ENCODE measurements around the gene SH3BP5.

Gene SH3BP5

GRCh38 chr3:15333099-15333955 is 941 bp upstream of the SH3BP5 start:
- TF ChIP-seq, protein P1, sequence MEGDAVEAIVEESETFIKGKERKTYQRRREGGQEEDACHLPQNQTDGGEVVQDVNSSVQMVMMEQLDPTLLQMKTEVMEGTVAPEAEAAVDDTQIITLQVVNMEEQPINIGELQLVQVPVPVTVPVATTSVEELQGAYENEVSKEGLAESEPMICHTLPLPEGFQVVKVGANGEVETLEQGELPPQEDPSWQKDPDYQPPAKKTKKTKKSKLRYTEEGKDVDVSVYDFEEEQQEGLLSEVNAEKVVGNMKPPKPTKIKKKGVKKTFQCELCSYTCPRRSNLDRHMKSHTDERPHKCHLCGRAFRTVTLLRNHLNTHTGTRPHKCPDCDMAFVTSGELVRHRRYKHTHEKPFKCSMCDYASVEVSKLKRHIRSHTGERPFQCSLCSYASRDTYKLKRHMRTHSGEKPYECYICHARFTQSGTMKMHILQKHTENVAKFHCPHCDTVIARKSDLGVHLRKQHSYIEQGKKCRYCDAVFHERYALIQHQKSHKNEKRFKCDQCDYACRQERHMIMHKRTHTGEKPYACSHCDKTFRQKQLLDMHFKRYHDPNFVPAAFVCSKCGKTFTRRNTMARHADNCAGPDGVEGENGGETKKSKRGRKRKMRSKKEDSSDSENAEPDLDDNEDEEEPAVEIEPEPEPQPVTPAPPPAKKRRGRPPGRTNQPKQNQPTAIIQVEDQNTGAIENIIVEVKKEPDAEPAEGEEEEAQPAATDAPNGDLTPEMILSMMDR (IDR thresholded peaks at IDR 0.05; ENCODE audit: borderline replicate concordance, control extremely low read depth, extremely low read depth, insufficient read depth, missing control alignments) = no peak
- DNase-seq (ENCODE audit: low spot score) = no peak
- in situ Hi-C loops (cut with MboI; ENCODE audit: low sequenced_read_pairs, unreplicated experiment) = no loop called here

GRCh38 chr3:15331606-15332404 is 581 bp downstream of the SH3BP5 start:
- peak; percentile 55 for DNase-seq (ENCODE audit: low spot score)
- TF ChIP-seq, protein P1 (IDR thresholded peaks at IDR 0.05; ENCODE audit: borderline replicate concordance, control extremely low read depth, extremely low read depth, insufficient read depth, missing control alignments) = no peak
- in situ Hi-C loops (cut with MboI; ENCODE audit: low sequenced_read_pairs, unreplicated experiment) = no loop called here

DNA sequence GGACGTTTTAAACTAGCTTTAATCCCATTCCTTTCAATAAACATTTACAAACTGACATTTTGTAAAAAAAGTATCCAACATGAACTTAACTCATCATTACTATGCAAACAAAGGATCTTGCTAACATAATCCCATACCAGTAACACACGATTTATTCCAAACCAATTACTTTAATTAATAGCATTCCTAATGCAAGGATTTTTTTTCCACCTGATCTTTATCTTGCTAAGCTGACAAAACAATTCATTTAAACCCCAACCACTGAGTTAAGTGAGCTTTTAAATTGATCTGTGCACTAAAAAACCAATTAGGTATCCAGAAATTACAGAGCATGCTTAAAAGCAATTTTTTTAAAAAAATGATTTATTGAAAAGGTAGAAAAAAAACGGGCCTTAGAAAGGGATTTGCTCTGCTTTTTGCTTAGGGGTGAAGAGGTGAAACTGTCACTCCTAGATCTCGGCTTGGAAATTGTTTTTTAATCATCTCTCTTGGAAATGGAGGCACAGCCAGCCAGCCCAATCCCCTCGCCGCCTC is 1.2 kb downstream of the SH3BP5 start:
- TF ChIP-seq, protein P1 (IDR thresholded peaks at IDR 0.05; ENCODE audit: borderline replicate concordance, control extremely low read depth, extremely low read depth, insufficient read depth, missing control alignments) = no peak
- in situ Hi-C loops (cut with MboI; ENCODE audit: low sequenced_read_pairs, unreplicated experiment) = no loop called here
- DNase-seq (ENCODE audit: low spot score) = no peak

- in situ Hi-C loops (cut with MboI; ENCODE audit: low sequenced_read_pairs, unreplicated experiment) = no loop called here
- TF ChIP-seq, protein P1 (IDR thresholded peaks at IDR 0.05; ENCODE audit: borderline replicate concordance, control extremely low read depth, extremely low read depth, insufficient read depth, missing control alignments) = no peak
- no peak for DNase-seq (ENCODE audit: low spot score)
Observed at GRCh38 chr3:15330031-15330596, 2.3 kb downstream of the SH3BP5 start.

DNA sequence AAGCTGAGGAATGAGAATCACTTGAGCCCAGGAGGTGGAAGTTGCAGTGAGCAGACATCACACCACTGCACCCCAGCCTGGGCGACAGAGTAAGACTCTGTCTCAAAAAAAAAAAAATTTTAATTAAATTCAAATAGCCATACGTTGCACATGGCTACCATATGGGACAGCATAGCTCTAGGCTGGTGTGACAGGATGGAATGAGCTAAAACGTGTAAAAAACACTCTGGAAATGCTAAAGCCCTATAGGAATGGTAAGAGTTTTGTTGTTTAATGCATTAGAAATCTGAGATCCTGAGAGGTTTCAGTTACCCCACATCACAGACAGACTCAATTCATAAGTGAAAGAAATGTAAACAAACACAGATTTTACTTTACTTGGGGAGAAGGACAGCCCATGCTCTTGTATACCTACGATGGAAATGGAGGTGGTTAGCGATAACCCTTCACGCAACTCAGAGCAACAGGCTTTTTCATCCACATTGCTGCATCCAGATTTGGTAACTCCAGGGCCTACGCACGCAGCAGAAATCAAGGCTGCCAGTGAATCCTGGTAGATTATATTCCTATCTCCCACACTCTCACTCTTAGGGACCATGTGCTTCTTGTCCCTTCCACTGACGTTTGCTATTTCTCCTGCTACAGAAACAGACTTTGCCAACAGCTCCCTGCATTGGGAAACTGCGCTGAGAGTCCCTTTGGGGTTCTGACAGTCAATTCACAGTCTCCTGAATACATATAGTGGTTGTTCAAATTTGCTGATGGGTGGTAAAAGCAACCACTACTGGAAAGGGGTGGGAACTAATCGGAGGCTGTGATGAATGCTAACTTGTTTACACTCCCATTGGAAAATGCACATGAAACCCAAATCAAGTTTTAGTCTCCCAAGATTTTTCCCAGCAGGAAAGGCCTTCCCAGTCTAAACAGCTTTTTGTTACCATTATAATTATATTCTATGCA is 3.1 kb downstream of the SH3BP5 start:
- DNase-seq (ENCODE audit: low spot score) = no peak
- in situ Hi-C loops (cut with MboI; ENCODE audit: low sequenced_read_pairs, unreplicated experiment) = loop anchor here (10.0 kb wide), 1 partner anchor 55 kb away; no protein-coding TSS in a partner anchor
- TF ChIP-seq, protein P1 (IDR thresholded peaks at IDR 0.05; ENCODE audit: borderline replicate concordance, control extremely low read depth, extremely low read depth, insufficient read depth, missing control alignments) = no peak
